GM21367 (cell line): Measurements from ENCODE around the gene SDF2.
"Not testable (repeated sequence)": the region's sequence is repeated elsewhere in the genome, so short reads cannot be mapped to it uniquely, and the experiment has no call there.

Experiments used
- ATAC-seq: cut with Tn5 transposase; IDR thresholded peaks from one replicate; pipeline ENCODE4 v1.9.1; 2021; ENCODE audit not compliant: unreplicated experiment

The SDF2 gene

GRCh38 chr17:28685366-28685765, 23.7 kb upstream of the SDF2 start:
- no peak for ATAC-seq

GRCh38 chr17:28684963-28685362, 23.3 kb upstream of the SDF2 start:
- ATAC-seq, result no peak

- no peak for ATAC-seq
Measured at GRCh38 chr17:28682655-28683054, 20.9 kb upstream of the SDF2 start.

DNA sequence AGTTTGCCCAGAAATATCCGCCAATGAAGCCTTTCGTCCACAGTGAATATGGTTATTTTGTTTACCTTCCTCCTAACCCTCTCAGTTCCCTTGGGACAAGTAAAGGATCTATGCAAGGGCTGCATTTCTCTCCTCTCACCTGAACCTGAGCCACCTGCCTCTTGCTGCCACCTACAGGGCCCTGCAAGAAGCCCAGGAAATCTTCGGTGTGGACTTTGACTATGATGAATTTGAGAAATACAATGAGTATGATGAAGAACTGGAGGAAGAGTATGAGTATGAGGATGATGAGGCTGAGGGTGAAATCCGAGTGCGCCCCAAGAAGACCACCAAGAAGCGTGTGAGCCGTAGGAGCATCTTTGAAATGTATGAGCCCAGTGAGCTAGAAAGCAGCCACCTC, 14.3 kb upstream of the SDF2 start:
- no peak for ATAC-seq

DNA sequence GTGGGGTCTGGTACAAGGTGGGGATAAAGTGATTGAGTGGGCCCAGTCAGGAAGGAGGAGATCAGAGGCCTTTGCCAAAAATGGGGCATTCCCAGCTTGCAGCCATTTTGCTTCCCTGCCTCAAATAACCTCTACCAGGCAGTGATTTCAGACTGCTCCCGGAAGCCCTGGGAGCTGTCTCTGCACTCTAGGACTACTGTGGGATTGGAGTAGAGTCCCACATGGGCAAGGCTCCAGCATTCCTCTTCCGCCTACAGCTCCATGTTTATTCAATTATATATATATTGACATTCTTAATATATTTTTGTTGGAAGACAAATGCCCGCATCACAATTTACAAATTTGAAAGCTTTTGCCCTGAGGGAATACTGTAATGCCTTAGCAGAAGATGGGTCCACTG, 13.8 kb upstream of the SDF2 start:
- no peak for ATAC-seq

DNA sequence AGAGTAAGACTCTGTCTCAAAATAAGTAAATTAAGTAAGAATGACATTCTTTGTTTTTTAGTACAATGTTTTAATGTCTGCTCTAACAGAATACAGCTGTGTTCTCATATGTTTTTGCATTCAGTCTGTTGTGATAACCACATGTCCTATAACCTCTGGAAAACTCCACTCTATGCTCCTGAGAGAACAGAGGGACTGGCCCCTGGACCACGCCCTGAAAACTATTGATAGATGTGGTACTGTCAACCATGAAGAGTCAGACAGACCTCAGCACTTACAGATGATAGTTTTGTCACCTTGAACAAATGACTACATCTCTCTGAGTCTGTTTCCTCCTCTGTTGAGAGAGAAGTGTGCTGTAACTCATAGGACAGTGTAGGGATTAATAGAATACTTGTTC, 8.2 kb upstream of the SDF2 start:
- no peak for ATAC-seq

DNA sequence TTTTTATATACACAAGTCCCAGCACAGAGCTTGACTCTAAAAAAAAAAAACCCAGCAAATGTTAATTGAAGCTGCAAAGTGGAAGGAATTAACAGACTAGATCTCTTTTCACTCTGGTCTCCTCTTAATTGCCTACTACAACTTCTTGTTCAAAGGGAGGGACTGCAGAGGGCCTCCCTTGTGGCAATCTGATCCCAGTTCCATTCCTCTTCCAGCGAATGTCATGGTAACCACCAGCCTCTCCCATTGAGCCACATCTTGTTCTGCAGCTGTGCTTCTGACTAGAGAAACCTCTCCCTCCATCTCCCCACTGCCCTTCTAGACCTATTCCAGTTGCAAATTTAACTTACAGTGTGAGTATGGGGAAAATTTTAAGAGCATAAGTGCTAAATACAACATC, 6.2 kb upstream of the SDF2 start:
- no peak for ATAC-seq

GRCh38 chr17:28665994-28666393, 4.3 kb upstream of the SDF2 start:
- ATAC-seq, result no peak

GRCh38 chr17:28663723-28664122, 2.0 kb upstream of the SDF2 start:
- no peak for ATAC-seq

DNA sequence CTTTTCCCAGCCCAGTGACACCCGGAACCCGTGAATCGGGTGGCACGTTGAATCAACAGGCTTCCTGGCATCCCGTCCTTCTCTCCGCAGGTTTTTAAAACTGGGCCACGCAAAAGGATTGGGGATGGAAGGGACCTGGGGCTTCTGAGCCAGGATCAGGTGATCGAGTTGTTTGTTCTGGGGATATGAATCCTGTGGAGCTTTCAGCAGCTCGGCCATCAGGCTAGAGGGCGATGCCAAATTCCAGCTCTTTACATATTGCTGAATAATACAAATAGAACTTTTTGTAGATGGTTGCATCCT, 772 bp upstream of the SDF2 start:
- peak; percentile 6 for ATAC-seq

DNA sequence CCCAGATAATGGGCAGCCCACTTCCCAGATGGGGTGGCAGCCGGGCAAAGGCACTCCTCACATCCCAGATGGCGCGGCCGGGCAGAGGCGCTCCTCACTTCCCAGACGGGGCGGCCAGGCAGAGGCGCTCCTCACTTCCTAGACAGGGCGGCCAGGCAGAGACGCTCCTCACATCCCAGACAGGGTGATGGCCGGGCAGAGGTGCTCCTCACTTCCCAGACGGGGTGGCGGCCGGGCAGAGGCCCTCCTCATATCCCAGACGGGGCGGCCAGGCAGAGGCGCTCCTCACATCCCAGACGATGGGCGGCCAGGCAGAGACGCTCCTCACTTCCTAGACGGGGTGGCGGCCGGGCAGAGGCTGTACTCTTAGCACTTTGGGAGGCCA, 2.2 kb downstream of the SDF2 start:
- ATAC-seq, result not testable (repeated sequence)

- not testable (repeated sequence) for ATAC-seq
Measured at GRCh38 chr17:28658766-28659496, 2.8 kb downstream of the SDF2 start.

- not testable (repeated sequence) for ATAC-seq
Measured at GRCh38 chr17:28658342-28658741, 3.4 kb downstream of the SDF2 start.

DNA sequence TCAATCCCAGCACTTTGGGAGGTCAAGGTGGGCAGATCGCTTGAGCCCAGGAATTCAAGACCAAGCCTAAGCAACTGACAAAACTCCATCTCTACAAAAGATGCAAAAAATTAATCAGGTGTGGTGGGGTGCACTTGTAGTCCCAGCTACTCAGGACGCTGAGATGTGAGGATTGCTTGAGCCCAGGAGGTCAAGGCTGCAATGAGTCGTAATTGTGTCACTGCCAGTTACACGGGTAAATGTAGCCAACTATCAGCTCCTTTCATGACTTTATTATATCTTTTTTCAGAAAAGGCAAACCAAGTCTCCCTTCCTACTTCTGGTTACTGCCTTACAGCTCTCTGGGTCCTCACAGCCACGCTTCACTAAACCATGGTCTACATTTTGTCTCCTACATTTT, 4.0 kb downstream of the SDF2 start:
- no peak for ATAC-seq

DNA sequence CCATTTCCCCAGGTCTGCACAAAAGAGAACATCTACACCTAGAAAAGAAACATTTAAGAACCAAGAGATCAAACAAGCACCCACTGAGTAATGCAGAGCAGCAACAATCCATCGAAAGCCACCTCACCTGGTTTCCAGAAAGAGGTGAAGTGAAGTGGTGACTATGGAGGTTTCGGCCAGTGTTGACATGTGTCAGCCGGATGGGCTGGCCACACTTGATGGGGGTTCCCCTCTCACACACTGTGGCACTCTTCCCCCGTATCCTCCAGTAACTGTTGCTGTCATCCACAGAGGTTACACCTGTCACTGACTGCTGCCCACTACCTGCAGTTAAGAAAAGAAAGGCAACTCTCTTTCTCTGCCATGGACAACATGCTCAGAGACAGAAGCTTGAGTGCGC, 6.5 kb downstream of the SDF2 start:
- no peak for ATAC-seq

- no peak for ATAC-seq
Measured at GRCh38 chr17:28648698-28649097, 13.0 kb downstream of the SDF2 start.

- no peak for ATAC-seq
Measured at GRCh38 chr17:28646039-28646754, 15.5 kb downstream of the SDF2 start.

- ATAC-seq, result no peak
Measured at GRCh38 chr17:28645576-28645939, 16.1 kb downstream of the SDF2 start.

GRCh38 chr17:28644787-28645575, 16.7 kb downstream of the SDF2 start, which contains the start of gene BLTP2:
Gene BLTP2, minus strand, starts transcription at chr17:28645158. Its CDS starts 102 bp downstream, at chr17:28645056.
- peak; percentile 76 for ATAC-seq

- ATAC-seq, result no peak
Measured at GRCh38 chr17:28643983-28644786, 17.5 kb downstream of the SDF2 start.

DNA sequence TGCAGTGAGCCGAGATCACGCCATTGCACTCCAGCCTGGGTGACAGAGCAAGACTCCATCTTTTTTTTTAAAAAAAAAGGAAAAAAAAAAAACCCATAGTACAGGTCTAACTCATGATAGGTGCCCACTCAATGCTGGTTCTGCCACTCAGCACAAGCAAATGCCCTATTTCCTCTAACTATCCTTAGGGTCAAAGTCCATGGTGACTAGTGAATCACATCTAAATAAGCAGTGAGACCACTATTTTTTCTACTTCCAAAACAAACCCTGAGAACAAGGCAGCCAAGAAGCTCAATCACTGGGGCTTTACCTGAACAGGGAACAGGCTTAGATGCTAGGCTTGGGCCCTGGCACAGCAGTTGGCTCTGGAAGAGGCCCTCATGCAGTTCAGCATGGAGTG, 20.1 kb downstream of the SDF2 start:
- no peak for ATAC-seq
